ENCODE measurements around the gene SUMO3. TPM values are rescaled to one million over a fixed set of nuclear protein-coding genes. Genes with fewer than 3 reads are reported as not detected.

Gene SUMO3
- total and polyA plus RNA-seq, 2 experiments from 2014 or later: 90.8 to 103 TPM

DNA sequence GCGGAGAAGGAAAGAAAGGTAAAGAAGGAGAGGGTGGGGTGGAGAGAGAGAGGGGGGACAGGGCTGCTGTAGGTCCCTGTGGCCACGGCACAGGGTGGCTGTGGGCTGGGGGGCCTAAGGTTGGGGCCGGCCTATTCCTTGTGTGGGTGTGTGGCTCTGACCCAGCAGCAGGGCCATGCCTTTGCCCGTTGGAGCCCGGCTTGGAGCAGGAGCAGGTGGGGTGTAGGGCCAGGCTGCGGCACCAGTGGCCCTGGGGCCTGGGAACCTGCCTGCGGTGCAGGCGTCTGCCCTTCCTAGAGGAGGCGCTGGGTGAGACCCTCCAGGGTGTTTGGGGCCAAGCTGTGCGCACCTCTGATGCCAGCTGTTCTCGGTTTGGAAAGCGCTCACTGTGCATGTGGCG, 19.7 kb upstream of the SUMO3 start:
- peak; percentile 73 for ATAC-seq

DNA sequence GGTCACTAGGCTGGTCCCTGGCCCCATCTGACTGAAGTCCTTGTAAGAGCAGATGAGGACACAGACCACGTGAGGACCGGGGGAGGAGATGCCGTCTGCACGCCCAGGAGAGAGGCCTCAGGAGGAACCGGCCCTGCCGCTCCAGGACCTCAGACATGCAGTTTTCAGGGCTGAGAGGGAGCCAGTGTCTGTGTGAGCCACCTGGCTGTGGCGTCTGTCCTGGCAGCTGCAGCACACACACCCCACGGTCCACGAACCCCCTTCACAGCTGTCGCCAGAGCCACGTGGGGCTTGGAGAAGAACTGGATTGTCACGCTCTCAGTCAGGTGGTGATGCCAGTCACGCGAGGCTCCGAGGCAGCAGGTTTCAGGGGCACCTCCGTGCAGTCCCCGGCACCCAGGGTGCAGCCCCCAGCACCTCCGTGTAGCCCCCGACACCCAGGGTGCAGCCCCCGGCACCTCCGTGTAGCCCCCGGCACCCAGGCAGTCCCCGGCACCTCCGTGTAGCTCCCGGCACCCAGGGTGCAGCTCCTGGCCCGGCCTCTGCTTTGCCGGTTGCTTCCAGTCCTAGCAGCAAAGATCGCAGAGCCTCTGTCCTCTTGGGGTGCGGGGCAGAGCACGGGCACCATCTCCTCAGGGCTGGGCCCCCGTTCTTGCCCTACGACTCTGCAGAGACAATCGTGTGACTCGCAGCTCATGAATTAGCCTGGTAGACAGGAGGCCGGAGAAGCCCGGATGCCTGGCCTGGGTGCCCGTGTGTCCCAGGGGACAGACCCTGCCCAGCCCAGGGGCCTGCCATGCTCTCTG, 19.0 kb upstream of the SUMO3 start:
- Histone ChIP-seq H3K4me1 (ENCODE audit: insufficient read depth) (no peaks in the 10 kb centered on the region), H3K79me2 (replicated peaks; ENCODE audit: insufficient read depth) (no peaks in the 10 kb centered on the region), H3K27ac (ENCODE audit: low read depth) (no peak overlapping the region), H4K20me1 (replicated peaks; ENCODE audit: insufficient read depth) (no peaks in the 10 kb centered on the region), H3K4me2 (no peak overlapping the region), H3K4me3 (no peak overlapping the region), H3F3A (replicated peaks; ENCODE audit: low read depth) (no peaks in the 10 kb centered on the region), H3K27me3 (ENCODE audit: insufficient read depth) (no peaks in the 10 kb centered on the region), H3K9me2 (ENCODE audit: insufficient read depth) (no peaks in the 10 kb centered on the region), H2AFZ (peak overlapping the region; percentile 38; the same call in 1 of the 2 replicates), H3K36me3 (ENCODE audit: insufficient read depth) (no peaks in the 10 kb centered on the region)
- DNase-seq (ENCODE audit: low spot score) (no peak), ATAC-seq (peak; percentile 29)
- H3K36me3 Mint-ChIP-seq (ENCODE audit: low read depth): no peaks in the 10 kb centered on the region
- H3K4me3 Mint-ChIP-seq: no peak overlapping the region
- H3K9me3 Mint-ChIP-seq: no peaks in the 10 kb centered on the region
- peaks cover 6% of the 10 kb centered on the region for H3K27me3 Mint-ChIP-seq (ENCODE audit: insufficient read depth, low read depth, poor library complexity)
- peaks cover 4% of the 10 kb centered on the region for H3K4me1 Mint-ChIP-seq
- H3K27ac Mint-ChIP-seq: no peak overlapping the region
- TF ChIP-seq EZH2 (IDR thresholded peaks at IDR 0.05; ENCODE audit: low read depth, unreplicated experiment): no peak

More for the DNA sequence above, 19.7 kb upstream of the SUMO3 start:
- no peaks in the 10 kb centered on the region for H3K36me3 Mint-ChIP-seq (ENCODE audit: low read depth)
- no peak overlapping the region for H3K27ac Mint-ChIP-seq
- TF ChIP-seq EZH2phosphoT487 (IDR thresholded peaks at IDR 0.05; ENCODE audit: unreplicated experiment): no peak
- TF ChIP-seq ZNF331 (CRISPR knock-in tag; IDR thresholded peaks at IDR 0.05; ENCODE audit: low read depth): no peak
- no peak for TF ChIP-seq JUNB (IDR thresholded peaks at IDR 0.05; ENCODE audit: unreplicated experiment)
- no peak for TF ChIP-seq EZH2 (IDR thresholded peaks at IDR 0.05; ENCODE audit: low read depth, unreplicated experiment)
- TF ChIP-seq, protein P1, sequence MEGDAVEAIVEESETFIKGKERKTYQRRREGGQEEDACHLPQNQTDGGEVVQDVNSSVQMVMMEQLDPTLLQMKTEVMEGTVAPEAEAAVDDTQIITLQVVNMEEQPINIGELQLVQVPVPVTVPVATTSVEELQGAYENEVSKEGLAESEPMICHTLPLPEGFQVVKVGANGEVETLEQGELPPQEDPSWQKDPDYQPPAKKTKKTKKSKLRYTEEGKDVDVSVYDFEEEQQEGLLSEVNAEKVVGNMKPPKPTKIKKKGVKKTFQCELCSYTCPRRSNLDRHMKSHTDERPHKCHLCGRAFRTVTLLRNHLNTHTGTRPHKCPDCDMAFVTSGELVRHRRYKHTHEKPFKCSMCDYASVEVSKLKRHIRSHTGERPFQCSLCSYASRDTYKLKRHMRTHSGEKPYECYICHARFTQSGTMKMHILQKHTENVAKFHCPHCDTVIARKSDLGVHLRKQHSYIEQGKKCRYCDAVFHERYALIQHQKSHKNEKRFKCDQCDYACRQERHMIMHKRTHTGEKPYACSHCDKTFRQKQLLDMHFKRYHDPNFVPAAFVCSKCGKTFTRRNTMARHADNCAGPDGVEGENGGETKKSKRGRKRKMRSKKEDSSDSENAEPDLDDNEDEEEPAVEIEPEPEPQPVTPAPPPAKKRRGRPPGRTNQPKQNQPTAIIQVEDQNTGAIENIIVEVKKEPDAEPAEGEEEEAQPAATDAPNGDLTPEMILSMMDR (conservative IDR thresholded peaks at IDR 0.05; ENCODE audit: low read depth in 2 of 2): peak in 1 of 2 experiments; percentile 27; a peak in 2 of 4 replicates
- no peak for TF ChIP-seq STAT1 (IDR thresholded peaks at IDR 0.05; ENCODE audit: unreplicated experiment)
- TF ChIP-seq, protein P2, sequence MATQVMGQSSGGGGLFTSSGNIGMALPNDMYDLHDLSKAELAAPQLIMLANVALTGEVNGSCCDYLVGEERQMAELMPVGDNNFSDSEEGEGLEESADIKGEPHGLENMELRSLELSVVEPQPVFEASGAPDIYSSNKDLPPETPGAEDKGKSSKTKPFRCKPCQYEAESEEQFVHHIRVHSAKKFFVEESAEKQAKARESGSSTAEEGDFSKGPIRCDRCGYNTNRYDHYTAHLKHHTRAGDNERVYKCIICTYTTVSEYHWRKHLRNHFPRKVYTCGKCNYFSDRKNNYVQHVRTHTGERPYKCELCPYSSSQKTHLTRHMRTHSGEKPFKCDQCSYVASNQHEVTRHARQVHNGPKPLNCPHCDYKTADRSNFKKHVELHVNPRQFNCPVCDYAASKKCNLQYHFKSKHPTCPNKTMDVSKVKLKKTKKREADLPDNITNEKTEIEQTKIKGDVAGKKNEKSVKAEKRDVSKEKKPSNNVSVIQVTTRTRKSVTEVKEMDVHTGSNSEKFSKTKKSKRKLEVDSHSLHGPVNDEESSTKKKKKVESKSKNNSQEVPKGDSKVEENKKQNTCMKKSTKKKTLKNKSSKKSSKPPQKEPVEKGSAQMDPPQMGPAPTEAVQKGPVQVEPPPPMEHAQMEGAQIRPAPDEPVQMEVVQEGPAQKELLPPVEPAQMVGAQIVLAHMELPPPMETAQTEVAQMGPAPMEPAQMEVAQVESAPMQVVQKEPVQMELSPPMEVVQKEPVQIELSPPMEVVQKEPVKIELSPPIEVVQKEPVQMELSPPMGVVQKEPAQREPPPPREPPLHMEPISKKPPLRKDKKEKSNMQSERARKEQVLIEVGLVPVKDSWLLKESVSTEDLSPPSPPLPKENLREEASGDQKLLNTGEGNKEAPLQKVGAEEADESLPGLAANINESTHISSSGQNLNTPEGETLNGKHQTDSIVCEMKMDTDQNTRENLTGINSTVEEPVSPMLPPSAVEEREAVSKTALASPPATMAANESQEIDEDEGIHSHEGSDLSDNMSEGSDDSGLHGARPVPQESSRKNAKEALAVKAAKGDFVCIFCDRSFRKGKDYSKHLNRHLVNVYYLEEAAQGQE (IDR thresholded peaks at IDR 0.05; ENCODE audit: unreplicated experiment): no peak
- TF ChIP-seq CREB1 (CRISPR knock-in tag; IDR thresholded peaks at IDR 0.05; ENCODE audit: low read depth): no peak
- H2AFZ ChIP-seq: peak overlapping the region; percentile 38; the same call in 1 of the 2 replicates
- no peak for DNase-seq (ENCODE audit: low spot score)
- no peaks in the 10 kb centered on the region for H3K27me3 ChIP-seq (ENCODE audit: insufficient read depth)
- H3K27ac ChIP-seq (ENCODE audit: low read depth): no peak overlapping the region
- peaks cover 6% of the 10 kb centered on the region for H3K27me3 Mint-ChIP-seq (ENCODE audit: insufficient read depth, low read depth, poor library complexity)
- no peaks in the 10 kb centered on the region for H3K4me1 ChIP-seq (ENCODE audit: insufficient read depth)
- H3K9me3 Mint-ChIP-seq: no peaks in the 10 kb centered on the region
- no peaks in the 10 kb centered on the region for H3F3A ChIP-seq (replicated peaks; ENCODE audit: low read depth)
- H3K79me2 ChIP-seq (replicated peaks; ENCODE audit: insufficient read depth): no peaks in the 10 kb centered on the region
- H4K20me1 ChIP-seq (replicated peaks; ENCODE audit: insufficient read depth): no peaks in the 10 kb centered on the region
- no peak overlapping the region for H3K4me2 ChIP-seq
- H3K9me2 ChIP-seq (ENCODE audit: insufficient read depth): no peaks in the 10 kb centered on the region
- no peak overlapping the region for H3K4me3 ChIP-seq
- no peaks in the 10 kb centered on the region for H3K36me3 ChIP-seq (ENCODE audit: insufficient read depth)
- peaks cover 4% of the 10 kb centered on the region for H3K4me1 Mint-ChIP-seq
- no peak overlapping the region for H3K4me3 Mint-ChIP-seq
